ENCODE measurements around the gene CFD. TPM values are rescaled to one million over a fixed set of nuclear protein-coding genes. Genes with fewer than 3 reads are reported as not detected.

Gene CFD
- total and polyA plus RNA-seq, 2 experiments from 2014 or later: 0.90 to 4.7 TPM

DNA sequence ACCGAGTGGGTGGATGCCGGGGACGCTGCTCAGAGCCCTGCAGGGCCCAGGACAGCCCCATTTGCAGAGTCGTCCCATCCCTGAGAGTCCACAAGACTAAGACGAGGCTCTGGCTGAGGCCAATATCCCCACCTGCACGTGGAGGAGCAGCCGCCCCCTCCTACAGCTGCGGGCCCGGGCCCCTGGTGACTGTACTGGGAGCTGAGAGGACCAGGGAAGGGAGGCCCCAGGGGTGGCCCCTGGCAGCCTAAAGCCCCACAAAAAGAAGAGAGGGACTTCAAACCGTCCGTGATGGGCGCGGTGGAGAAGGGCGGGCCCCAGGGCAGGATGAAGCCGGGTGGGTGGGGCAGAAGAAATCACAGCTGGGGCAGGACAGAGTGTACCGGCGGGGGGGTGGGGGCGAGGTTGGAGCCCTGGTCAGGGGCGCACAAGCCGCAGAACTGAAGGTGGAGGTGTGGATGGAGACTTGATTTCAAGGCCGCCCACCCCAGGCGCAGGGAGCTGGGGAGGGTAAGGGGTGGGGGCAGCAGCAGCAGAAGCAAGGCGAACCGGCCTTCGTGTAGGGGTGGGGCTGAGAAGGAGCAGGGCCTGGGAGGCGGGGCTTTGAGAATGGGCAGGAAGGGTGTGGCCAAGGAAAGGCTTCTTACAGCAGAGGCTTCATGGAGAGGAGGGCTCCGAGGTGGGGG is 12.9 kb downstream of the CFD start:
- Mint-ChIP-seq H3K27me3 (ENCODE audit: insufficient read depth, low read depth, poor library complexity) (peaks cover 28% of the 10 kb centered on the region), H3K27ac (no peak overlapping the region), H3K36me3 (ENCODE audit: low read depth) (peaks cover 48% of the 10 kb centered on the region), H3K4me3 (no peak overlapping the region), H3K4me1 (peaks cover 2% of the 10 kb centered on the region), H3K9me3 (peaks cover 11% of the 10 kb centered on the region)
- no peaks in the 10 kb centered on the region for H3K27me3 ChIP-seq (ENCODE audit: insufficient read depth)
- no peak overlapping the region for H3K4me2 ChIP-seq
- H3K79me2 ChIP-seq (replicated peaks; ENCODE audit: insufficient read depth): no peaks in the 10 kb centered on the region
- ATAC-seq (peak; percentile 38), DNase-seq (ENCODE audit: low spot score) (peak; percentile 82)
- no peak overlapping the region for H2AFZ ChIP-seq
- H3K27ac ChIP-seq (ENCODE audit: low read depth): no peak overlapping the region
- H3K9me2 ChIP-seq (ENCODE audit: insufficient read depth): no peaks in the 10 kb centered on the region
- no peaks in the 10 kb centered on the region for H3K4me1 ChIP-seq (ENCODE audit: insufficient read depth)
- H3K4me3 ChIP-seq: no peak overlapping the region
- no peaks in the 10 kb centered on the region for H4K20me1 ChIP-seq (replicated peaks; ENCODE audit: insufficient read depth)
- H3K36me3 ChIP-seq (ENCODE audit: insufficient read depth): no peaks in the 10 kb centered on the region; the same call in 1 of the 2 replicates
- TF ChIP-seq EZH2phosphoT487 (IDR thresholded peaks at IDR 0.05; ENCODE audit: unreplicated experiment): no peak
- TF ChIP-seq STAT1 (IDR thresholded peaks at IDR 0.05; ENCODE audit: unreplicated experiment): no peak
- TF ChIP-seq JUNB (IDR thresholded peaks at IDR 0.05; ENCODE audit: unreplicated experiment): no peak
- TF ChIP-seq ZNF114 (CRISPR knock-in tag; IDR thresholded peaks at IDR 0.05): no peak
- no peak for TF ChIP-seq CREB1 (CRISPR knock-in tag; IDR thresholded peaks at IDR 0.05; ENCODE audit: low read depth)
- no peak for TF ChIP-seq POLR2AphosphoS5 (IDR thresholded peaks at IDR 0.05; ENCODE audit: low read depth)
- TF ChIP-seq ZNF331 (CRISPR knock-in tag; IDR thresholded peaks at IDR 0.05; ENCODE audit: low read depth): no peak
- TF ChIP-seq, protein P1, sequence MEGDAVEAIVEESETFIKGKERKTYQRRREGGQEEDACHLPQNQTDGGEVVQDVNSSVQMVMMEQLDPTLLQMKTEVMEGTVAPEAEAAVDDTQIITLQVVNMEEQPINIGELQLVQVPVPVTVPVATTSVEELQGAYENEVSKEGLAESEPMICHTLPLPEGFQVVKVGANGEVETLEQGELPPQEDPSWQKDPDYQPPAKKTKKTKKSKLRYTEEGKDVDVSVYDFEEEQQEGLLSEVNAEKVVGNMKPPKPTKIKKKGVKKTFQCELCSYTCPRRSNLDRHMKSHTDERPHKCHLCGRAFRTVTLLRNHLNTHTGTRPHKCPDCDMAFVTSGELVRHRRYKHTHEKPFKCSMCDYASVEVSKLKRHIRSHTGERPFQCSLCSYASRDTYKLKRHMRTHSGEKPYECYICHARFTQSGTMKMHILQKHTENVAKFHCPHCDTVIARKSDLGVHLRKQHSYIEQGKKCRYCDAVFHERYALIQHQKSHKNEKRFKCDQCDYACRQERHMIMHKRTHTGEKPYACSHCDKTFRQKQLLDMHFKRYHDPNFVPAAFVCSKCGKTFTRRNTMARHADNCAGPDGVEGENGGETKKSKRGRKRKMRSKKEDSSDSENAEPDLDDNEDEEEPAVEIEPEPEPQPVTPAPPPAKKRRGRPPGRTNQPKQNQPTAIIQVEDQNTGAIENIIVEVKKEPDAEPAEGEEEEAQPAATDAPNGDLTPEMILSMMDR (conservative IDR thresholded peaks at IDR 0.05; ENCODE audit: low read depth in 2 of 2): no peak
- TF ChIP-seq EZH2 (IDR thresholded peaks at IDR 0.05; ENCODE audit: low read depth, unreplicated experiment): no peak
- H3F3A ChIP-seq (replicated peaks; ENCODE audit: low read depth): peaks cover 19% of the 10 kb centered on the region

DNA sequence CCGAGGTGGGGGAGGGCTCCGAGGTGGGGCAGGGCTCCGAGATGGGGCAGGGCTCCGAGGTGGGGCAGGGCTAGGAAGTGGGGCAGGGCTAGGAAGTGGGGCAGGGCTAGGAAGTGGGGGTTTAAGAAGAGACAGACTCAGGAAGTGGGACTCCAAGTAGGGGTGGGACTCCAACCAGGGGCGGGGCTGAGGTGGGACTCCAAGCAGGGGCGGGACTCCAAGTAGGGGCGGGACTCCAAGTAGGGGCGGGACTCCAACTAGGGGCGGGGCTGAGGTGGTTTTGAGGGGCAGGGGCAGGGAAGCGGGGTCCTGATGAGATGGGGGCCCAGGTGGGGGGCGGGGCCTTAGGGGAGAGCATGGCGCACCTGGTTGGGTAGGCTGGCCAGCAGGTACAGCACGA is 13.6 kb downstream of the CFD start:
- H3K36me3 ChIP-seq (ENCODE audit: insufficient read depth): no peaks in the 10 kb centered on the region; the same call in 1 of the 2 replicates
- no peaks in the 10 kb centered on the region for H3K4me1 ChIP-seq (ENCODE audit: insufficient read depth)
- H3K4me3 ChIP-seq: no peak overlapping the region
- H3K4me2 ChIP-seq: no peak overlapping the region
- H3K79me2 ChIP-seq (replicated peaks; ENCODE audit: insufficient read depth): no peaks in the 10 kb centered on the region
- no peaks in the 10 kb centered on the region for H3K9me2 ChIP-seq (ENCODE audit: insufficient read depth)
- no peaks in the 10 kb centered on the region for H3K4me1 Mint-ChIP-seq
- ATAC-seq: peak; percentile 45
- H3K27ac ChIP-seq (ENCODE audit: low read depth): no peak overlapping the region
- no peak overlapping the region for H2AFZ ChIP-seq
- H3K27me3 Mint-ChIP-seq (ENCODE audit: insufficient read depth, low read depth, poor library complexity): peaks cover 28% of the 10 kb centered on the region
- no peaks in the 10 kb centered on the region for H4K20me1 ChIP-seq (replicated peaks; ENCODE audit: insufficient read depth)
- peak; percentile 83 for DNase-seq (ENCODE audit: low spot score)
- H3F3A ChIP-seq (replicated peaks; ENCODE audit: low read depth): peaks cover 19% of the 10 kb centered on the region
- H3K36me3 Mint-ChIP-seq (ENCODE audit: low read depth): peaks cover 46% of the 10 kb centered on the region
- H3K9me3 Mint-ChIP-seq: peaks cover 11% of the 10 kb centered on the region
- no peaks in the 10 kb centered on the region for H3K27me3 ChIP-seq (ENCODE audit: insufficient read depth)
- no peak overlapping the region for H3K4me3 Mint-ChIP-seq
- no peak overlapping the region for H3K27ac Mint-ChIP-seq
- TF ChIP-seq, protein P2, sequence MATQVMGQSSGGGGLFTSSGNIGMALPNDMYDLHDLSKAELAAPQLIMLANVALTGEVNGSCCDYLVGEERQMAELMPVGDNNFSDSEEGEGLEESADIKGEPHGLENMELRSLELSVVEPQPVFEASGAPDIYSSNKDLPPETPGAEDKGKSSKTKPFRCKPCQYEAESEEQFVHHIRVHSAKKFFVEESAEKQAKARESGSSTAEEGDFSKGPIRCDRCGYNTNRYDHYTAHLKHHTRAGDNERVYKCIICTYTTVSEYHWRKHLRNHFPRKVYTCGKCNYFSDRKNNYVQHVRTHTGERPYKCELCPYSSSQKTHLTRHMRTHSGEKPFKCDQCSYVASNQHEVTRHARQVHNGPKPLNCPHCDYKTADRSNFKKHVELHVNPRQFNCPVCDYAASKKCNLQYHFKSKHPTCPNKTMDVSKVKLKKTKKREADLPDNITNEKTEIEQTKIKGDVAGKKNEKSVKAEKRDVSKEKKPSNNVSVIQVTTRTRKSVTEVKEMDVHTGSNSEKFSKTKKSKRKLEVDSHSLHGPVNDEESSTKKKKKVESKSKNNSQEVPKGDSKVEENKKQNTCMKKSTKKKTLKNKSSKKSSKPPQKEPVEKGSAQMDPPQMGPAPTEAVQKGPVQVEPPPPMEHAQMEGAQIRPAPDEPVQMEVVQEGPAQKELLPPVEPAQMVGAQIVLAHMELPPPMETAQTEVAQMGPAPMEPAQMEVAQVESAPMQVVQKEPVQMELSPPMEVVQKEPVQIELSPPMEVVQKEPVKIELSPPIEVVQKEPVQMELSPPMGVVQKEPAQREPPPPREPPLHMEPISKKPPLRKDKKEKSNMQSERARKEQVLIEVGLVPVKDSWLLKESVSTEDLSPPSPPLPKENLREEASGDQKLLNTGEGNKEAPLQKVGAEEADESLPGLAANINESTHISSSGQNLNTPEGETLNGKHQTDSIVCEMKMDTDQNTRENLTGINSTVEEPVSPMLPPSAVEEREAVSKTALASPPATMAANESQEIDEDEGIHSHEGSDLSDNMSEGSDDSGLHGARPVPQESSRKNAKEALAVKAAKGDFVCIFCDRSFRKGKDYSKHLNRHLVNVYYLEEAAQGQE (IDR thresholded peaks at IDR 0.05; ENCODE audit: unreplicated experiment): no peak
- TF ChIP-seq EZH2phosphoT487 (IDR thresholded peaks at IDR 0.05; ENCODE audit: unreplicated experiment) (no peak), ZNF114 (CRISPR knock-in tag; IDR thresholded peaks at IDR 0.05) (no peak), STAT1 (IDR thresholded peaks at IDR 0.05; ENCODE audit: unreplicated experiment) (no peak), EZH2 (IDR thresholded peaks at IDR 0.05; ENCODE audit: low read depth, unreplicated experiment) (no peak)
- TF ChIP-seq, protein P1 (conservative IDR thresholded peaks at IDR 0.05; ENCODE audit: low read depth in 2 of 2): no peak

Data from GM23338 (cell line).